Mucosa of rectum (tissue), 2 donors: Measurements from ENCODE around the gene LYL1.
A peak's percentile ranks its signal among the peaks of the same experiment; 100 is the strongest.

Source experiments
- H3K27ac ChIP-seq, 2 donors: one replicate each; pipeline ENCODE4 v1.7.0; 2013; ENCODE audit warnings: inconsistent platforms in 2 of 2, low read depth in 2 of 2, low read length in 2 of 2
- H3K27me3 ChIP-seq, 2 donors: one replicate each; pipeline ENCODE4 v1.7.0; 2013; ENCODE audit warnings: low read length in 2 of 2; ENCODE audit not compliant: control insufficient read depth in 2 of 2, insufficient read depth in 2 of 2
- H3K36me3 ChIP-seq, 2 donors: one replicate each; pipeline ENCODE4 v1.7.0; 2013; ENCODE audit warnings: low read length in 2 of 2; ENCODE audit not compliant: control insufficient read depth in 2 of 2, insufficient read depth in 2 of 2
- H3K4me1 ChIP-seq, 2 donors: one replicate each; pipeline ENCODE4 v1.7.0; 2013; ENCODE audit warnings: low read length in 2 of 2, mild to moderate bottlenecking in 1 of 2; ENCODE audit not compliant: control insufficient read depth in 2 of 2, insufficient read depth in 2 of 2
- H3K4me3 ChIP-seq, 2 donors: one replicate each; pipeline ENCODE4 v1.7.0; 2013; ENCODE audit warnings: low read length in 2 of 2
- H3K9ac ChIP-seq, 2 donors: one replicate each; pipeline ENCODE4 v1.7.0; 2013; ENCODE audit warnings: low read length in 2 of 2, low read depth in 1 of 2, mild to moderate bottlenecking in 1 of 2
- H3K9me3 ChIP-seq, 2 donors: one replicate each; pipeline ENCODE4 v1.7.0; 2013; ENCODE audit warnings: low read length in 2 of 2; ENCODE audit not compliant: control insufficient read depth in 2 of 2
- donor health status: healthy.
- donor health status: Normal muscosa, but diverticular disease.

LYL1 gene

GRCh38 chr19:13074378-13074777, 28.3 kb downstream of the LYL1 start:
- H3K9ac ChIP-seq, result no peak overlapping the region
- no peaks in the 10 kb centered on the region for H3K9me3 ChIP-seq
- H3K36me3 ChIP-seq, result peaks cover 12 to 17% of the 10 kb centered on the region in 2 donors
- H3K27ac ChIP-seq, result no peak overlapping the region
- peaks cover 27% of the 10 kb centered on the region in 2 donors for H3K4me1 ChIP-seq
- H3K27me3 ChIP-seq, result no peaks in the 10 kb centered on the region
- no peak overlapping the region for H3K4me3 ChIP-seq

DNA sequence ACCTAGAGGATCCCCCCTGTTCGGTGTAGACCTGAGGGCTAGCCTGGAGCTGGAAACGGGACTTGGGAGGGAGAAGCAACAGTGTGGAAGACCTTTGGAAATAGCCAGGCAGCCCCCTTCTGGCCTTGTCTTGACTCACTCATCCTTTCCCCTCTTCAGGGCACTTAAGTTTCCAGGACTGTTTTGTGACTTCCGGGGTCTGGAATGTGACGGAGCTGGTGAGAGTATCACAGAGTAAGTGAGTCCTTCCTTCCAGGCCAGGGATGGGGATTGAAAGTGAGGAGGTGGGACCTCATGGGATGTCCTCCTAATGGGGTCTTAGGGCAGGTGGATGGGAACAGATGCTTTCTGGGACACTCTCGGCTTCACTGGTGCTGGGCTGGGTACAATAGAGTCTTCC, 29.4 kb downstream of the LYL1 start:
- H3K9me3 ChIP-seq, result no peaks in the 10 kb centered on the region
- H3K27me3 ChIP-seq, result no peaks in the 10 kb centered on the region
- H3K27ac ChIP-seq, result no peak overlapping the region
- peaks cover 17 to 23% of the 10 kb centered on the region in 2 donors for H3K4me1 ChIP-seq
- no peak overlapping the region for H3K9ac ChIP-seq
- H3K36me3 ChIP-seq, result peaks cover 12 to 17% of the 10 kb centered on the region in 2 donors
- no peak overlapping the region for H3K4me3 ChIP-seq

GRCh38 chr19:13072188-13072908, 30.3 kb downstream of the LYL1 start:
- Histone ChIP-seq H3K27ac (no peak overlapping the region), H3K36me3 (peaks cover 12 to 17% of the 10 kb centered on the region in 2 donors), H3K9me3 (no peaks in the 10 kb centered on the region), H3K4me1 (peaks cover 15 to 24% of the 10 kb centered on the region in 2 donors), H3K9ac (no peak overlapping the region), H3K27me3 (no peaks in the 10 kb centered on the region), H3K4me3 (no peak overlapping the region)

- Histone ChIP-seq H3K4me3 (no peak overlapping the region), H3K9ac (no peak overlapping the region), H3K36me3 (peaks cover 12 to 17% of the 10 kb centered on the region in 2 donors), H3K27ac (no peak overlapping the region), H3K9me3 (no peaks in the 10 kb centered on the region), H3K27me3 (no peaks in the 10 kb centered on the region), H3K4me1 (peaks cover 22 to 26% of the 10 kb centered on the region in 2 donors)
Measured at GRCh38 chr19:13071444-13072187, 31.0 kb downstream of the LYL1 start.

DNA sequence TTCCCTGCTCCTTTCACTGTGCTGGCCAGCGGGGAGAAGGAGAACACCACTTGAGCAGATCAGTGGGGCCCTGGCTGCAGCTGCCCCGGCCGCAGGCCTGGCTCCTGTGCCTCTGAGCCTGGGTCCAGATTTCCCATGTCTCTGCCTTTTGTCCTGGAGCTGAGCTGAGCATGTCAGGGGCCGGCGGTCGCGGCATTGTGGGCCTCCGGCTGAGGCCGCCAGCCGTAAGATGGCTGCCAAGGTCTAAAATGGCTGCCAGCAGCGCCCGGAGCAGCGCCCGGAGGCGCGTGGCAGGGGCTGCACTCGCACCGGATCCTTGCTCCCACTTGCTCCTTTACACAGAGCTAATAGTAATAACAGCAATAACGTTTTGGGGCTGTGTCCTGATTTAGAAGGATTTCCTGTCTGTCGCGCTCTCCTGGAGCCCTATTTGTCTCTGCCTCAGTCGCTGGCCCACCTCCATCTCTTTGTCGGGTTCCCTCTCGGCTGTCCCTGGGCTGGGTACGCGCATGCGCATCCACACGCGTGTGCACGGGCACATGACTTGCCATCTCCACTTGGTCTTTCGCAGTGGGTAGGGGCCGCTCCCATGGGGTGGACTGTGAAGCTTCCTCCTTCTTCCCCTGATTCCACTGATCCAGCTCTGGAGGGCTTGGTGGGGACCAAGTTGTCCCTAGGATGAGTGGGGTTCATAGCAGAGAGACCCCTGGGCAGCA, 32.1 kb downstream of the LYL1 start:
- H3K36me3 ChIP-seq, result peaks cover 5 to 12% of the 10 kb centered on the region in 2 donors
- no peak overlapping the region for H3K9ac ChIP-seq
- H3K9me3 ChIP-seq, result no peaks in the 10 kb centered on the region
- peaks cover 22 to 27% of the 10 kb centered on the region in 2 donors for H3K4me1 ChIP-seq
- no peak overlapping the region for H3K4me3 ChIP-seq
- no peaks in the 10 kb centered on the region for H3K27me3 ChIP-seq
- no peak overlapping the region for H3K27ac ChIP-seq

GRCh38 chr19:13069415-13070359, 33.0 kb downstream of the LYL1 start:
- Histone ChIP-seq H3K27ac (no peak overlapping the region), H3K4me3 (no peak overlapping the region), H3K9me3 (no peaks in the 10 kb centered on the region)

GRCh38 chr19:13068085-13068846, 34.4 kb downstream of the LYL1 start:
- Histone ChIP-seq H3K27me3 (no peaks in the 10 kb centered on the region), H3K9ac (peak overlapping the region in 1 of 2 donors; percentile 11), H3K36me3 (peaks cover 0 to 1% of the 10 kb centered on the region in 2 donors), H3K4me1 (peaks cover 22 to 27% of the 10 kb centered on the region in 2 donors), H3K9me3 (no peaks in the 10 kb centered on the region), H3K4me3 (no peak overlapping the region), H3K27ac (no peak overlapping the region)

More at GRCh38 chr19:13069415-13070359, 33.0 kb downstream of the LYL1 start:
- Histone ChIP-seq H3K27me3 (no peaks in the 10 kb centered on the region), H3K36me3 (peaks cover 5 to 10% of the 10 kb centered on the region in 2 donors), H3K4me1 (peaks cover 22 to 27% of the 10 kb centered on the region in 2 donors), H3K9ac (no peak overlapping the region)

GRCh38 chr19:13066933-13067807, 35.5 kb downstream of the LYL1 start:
- no peaks in the 10 kb centered on the region for H3K9me3 ChIP-seq
- H3K4me3 ChIP-seq, result no peak overlapping the region
- no peak overlapping the region for H3K9ac ChIP-seq
- no peak overlapping the region for H3K27ac ChIP-seq
- H3K36me3 ChIP-seq, result no peaks in the 10 kb centered on the region
- no peaks in the 10 kb centered on the region for H3K27me3 ChIP-seq
- H3K4me1 ChIP-seq, result peaks cover 22 to 27% of the 10 kb centered on the region in 2 donors
